ENCODE data around the gene GDI1.
"Not testable (repeated sequence)": the region's sequence is repeated elsewhere in the genome, so short reads cannot be mapped to it uniquely, and the experiment has no call there.

DNA sequence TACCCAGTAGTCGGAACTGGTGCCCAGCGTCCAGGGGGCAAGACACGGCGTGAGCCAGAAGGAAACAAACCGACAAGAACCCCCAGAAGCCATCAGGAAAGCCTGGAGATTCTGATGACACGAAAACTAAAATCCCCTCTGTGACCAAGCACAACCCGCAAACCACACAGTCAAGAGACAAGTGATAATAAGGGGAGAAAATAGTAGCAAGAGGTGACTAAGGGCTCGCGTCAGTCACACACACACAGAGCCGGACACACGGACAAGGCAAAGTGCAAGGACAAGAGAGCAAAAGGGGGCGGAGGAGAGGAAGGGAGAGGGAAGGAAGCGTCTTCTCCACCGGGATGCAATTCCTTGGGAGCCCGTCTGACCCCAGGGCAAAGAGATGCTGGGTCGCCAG is 48.3 kb upstream of the GDI1 start:
- TF ChIP-seq, protein P1, sequence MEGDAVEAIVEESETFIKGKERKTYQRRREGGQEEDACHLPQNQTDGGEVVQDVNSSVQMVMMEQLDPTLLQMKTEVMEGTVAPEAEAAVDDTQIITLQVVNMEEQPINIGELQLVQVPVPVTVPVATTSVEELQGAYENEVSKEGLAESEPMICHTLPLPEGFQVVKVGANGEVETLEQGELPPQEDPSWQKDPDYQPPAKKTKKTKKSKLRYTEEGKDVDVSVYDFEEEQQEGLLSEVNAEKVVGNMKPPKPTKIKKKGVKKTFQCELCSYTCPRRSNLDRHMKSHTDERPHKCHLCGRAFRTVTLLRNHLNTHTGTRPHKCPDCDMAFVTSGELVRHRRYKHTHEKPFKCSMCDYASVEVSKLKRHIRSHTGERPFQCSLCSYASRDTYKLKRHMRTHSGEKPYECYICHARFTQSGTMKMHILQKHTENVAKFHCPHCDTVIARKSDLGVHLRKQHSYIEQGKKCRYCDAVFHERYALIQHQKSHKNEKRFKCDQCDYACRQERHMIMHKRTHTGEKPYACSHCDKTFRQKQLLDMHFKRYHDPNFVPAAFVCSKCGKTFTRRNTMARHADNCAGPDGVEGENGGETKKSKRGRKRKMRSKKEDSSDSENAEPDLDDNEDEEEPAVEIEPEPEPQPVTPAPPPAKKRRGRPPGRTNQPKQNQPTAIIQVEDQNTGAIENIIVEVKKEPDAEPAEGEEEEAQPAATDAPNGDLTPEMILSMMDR (conservative IDR thresholded peaks at IDR 0.05; ENCODE audit: low read depth in 2 of 2), result not testable (repeated sequence)
- not testable (repeated sequence) for TF ChIP-seq POLR2AphosphoS5 (IDR thresholded peaks at IDR 0.05; ENCODE audit: low read depth); EZH2 (IDR thresholded peaks at IDR 0.05; ENCODE audit: low read depth, unreplicated experiment); CREB1 (CRISPR knock-in tag; IDR thresholded peaks at IDR 0.05; ENCODE audit: low read depth); EZH2phosphoT487 (IDR thresholded peaks at IDR 0.05; ENCODE audit: unreplicated experiment); JUNB (IDR thresholded peaks at IDR 0.05; ENCODE audit: unreplicated experiment)
- TF ChIP-seq, protein P2, sequence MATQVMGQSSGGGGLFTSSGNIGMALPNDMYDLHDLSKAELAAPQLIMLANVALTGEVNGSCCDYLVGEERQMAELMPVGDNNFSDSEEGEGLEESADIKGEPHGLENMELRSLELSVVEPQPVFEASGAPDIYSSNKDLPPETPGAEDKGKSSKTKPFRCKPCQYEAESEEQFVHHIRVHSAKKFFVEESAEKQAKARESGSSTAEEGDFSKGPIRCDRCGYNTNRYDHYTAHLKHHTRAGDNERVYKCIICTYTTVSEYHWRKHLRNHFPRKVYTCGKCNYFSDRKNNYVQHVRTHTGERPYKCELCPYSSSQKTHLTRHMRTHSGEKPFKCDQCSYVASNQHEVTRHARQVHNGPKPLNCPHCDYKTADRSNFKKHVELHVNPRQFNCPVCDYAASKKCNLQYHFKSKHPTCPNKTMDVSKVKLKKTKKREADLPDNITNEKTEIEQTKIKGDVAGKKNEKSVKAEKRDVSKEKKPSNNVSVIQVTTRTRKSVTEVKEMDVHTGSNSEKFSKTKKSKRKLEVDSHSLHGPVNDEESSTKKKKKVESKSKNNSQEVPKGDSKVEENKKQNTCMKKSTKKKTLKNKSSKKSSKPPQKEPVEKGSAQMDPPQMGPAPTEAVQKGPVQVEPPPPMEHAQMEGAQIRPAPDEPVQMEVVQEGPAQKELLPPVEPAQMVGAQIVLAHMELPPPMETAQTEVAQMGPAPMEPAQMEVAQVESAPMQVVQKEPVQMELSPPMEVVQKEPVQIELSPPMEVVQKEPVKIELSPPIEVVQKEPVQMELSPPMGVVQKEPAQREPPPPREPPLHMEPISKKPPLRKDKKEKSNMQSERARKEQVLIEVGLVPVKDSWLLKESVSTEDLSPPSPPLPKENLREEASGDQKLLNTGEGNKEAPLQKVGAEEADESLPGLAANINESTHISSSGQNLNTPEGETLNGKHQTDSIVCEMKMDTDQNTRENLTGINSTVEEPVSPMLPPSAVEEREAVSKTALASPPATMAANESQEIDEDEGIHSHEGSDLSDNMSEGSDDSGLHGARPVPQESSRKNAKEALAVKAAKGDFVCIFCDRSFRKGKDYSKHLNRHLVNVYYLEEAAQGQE (IDR thresholded peaks at IDR 0.05; ENCODE audit: unreplicated experiment), result not testable (repeated sequence)
